Measurements from ENCODE around the gene PVR.
"Not testable (repeated sequence)": the region's sequence is repeated elsewhere in the genome, so short reads cannot be mapped to it uniquely, and the experiment has no call there.

The PVR gene

DNA sequence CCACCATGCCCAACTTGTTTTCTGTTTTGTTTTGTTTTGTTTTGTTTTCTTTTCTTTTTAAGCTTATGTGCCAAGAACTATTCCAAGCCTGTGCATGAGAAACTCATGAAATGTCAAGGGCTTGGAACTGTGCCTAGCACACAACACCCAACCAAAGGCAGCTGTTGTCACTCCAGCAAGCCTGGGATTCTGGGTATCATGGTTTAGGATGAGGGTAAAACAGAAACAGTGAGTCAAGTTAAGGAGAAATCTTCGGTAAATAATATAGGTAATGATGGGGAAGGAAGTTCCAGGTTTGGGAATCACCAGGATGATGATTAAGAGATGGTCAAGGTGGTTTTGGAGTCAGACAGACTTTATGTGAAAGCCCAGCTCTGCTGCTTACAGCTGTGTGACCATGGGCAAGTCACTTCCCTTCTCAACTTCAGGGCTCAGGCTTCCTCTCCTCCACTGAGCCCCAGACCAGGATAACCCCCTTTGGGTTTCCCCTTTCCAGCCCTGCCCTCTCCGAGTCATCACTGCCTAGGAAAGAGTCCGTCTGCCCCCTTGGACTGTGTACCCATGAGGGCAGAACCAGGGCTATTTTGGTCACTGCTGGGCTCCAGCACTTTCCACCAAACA, 5.0 kb downstream of the PVR start:
- DNase-seq, result no peak

DNA sequence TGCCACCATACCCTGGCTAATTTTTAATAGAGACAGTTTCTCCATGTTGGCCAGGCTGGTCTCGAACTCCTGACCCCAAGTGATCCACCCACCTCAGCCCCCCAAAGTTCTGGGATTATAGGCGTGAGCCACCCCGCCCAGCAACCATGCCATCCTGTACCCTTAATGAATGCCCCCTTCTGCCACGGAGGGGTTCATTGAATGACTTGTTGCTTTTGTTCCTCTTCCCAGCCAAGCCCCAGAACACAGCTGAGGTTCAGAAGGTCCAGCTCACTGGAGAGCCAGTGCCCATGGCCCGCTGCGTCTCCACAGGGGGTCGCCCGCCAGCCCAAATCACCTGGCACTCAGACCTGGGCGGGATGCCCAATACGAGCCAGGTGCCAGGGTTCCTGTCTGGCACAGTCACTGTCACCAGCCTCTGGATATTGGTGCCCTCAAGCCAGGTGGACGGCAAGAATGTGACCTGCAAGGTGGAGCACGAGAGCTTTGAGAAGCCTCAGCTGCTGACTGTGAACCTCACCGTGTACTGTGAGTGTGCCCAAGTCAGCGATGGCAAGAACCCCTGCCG, 6.0 kb downstream of the PVR start:
- DNase-seq, result no peak

DNA sequence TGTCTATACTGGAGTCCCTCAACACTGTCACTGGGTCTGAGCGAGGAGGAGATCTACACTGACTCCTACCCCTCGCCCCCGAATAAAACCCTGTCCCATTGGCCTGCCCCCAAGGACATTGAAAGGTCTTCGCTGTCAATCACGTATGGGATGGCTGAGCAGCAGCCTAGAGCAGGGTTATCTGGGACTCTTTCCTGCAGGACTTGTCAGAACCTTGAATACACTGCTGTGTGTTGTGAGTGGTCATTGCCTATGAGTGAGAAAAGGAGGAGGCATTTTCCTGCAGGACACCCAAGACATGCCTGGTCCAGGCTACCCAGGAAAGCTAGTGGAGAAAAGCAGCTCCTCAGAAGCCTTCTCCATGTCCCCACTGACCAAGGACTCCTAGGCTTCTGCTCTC, 9.6 kb downstream of the PVR start:
- no peak for DNase-seq

DNA sequence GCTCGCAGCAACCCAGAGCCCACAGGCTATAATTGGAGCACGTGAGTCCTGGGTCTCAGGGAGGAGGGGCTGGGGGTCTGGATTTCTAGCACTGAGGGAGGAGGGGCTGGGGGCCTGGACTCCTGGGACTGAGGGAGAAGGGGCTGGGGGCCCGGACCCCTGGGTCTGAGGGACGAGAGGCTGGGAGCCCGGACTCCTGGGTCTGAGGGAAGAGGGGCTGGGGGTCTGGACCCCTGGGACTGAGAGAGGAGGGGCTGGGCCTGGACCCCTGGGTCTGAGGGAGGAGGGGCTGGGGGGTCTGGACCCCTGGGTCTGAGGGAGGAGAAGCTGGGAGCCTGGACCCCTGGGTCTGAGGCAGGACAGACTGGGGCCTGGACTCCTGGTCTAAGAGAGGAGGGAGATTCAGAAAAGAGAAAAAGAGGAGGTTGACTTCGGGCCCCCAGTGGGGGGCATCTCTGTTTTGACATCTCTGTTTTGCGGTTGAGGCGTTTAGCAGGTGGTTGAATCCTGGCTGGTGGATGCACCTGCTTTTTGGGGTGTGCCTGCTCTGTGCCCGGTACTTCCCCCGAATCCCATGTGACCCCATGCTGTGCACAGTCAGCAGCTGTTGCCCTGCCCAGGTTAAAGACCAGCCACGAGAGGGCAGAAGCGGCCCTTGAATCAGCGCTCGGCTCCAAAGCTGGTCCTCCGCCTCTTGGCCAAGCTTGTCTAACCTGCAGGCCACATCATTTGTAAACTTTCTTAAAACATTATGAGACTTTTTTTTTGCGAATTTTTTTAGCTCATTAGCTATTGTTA, 10.5 kb downstream of the PVR start:
- DNase-seq, result no peak

DNA sequence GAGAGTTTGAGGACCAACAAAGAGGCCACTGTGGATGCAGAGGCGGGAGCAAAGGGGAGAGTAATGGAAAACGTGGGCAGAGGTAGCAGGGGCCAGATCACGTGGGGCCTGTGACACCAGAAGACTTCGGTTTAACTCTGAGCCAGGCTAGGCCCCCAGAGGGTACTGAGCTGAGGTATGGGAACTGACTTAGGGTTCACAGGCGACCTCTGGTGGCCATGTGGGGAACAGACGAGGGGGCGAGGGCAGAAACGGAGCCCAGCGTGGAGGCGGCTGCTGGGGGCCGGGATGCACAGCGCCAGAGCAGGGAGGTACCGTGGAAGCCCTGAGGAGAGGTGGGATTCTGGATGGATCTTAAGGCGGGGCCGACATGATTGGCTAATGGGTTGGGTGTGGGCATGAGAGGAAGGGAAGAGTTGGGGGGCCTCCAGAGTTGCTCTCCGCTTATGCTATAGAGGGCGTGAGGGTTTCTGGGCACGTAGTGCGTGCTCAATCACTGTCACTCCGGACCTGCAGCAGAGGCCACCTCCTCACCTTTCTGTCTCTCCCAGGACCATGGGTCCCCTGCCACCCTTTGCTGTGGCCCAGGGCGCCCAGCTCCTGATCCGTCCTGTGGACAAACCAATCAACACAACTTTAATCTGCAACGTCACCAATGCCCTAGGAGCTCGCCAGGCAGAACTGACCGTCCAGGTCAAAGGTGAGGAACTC, 13.7 kb downstream of the PVR start:
- DNase-seq, result no peak

DNA sequence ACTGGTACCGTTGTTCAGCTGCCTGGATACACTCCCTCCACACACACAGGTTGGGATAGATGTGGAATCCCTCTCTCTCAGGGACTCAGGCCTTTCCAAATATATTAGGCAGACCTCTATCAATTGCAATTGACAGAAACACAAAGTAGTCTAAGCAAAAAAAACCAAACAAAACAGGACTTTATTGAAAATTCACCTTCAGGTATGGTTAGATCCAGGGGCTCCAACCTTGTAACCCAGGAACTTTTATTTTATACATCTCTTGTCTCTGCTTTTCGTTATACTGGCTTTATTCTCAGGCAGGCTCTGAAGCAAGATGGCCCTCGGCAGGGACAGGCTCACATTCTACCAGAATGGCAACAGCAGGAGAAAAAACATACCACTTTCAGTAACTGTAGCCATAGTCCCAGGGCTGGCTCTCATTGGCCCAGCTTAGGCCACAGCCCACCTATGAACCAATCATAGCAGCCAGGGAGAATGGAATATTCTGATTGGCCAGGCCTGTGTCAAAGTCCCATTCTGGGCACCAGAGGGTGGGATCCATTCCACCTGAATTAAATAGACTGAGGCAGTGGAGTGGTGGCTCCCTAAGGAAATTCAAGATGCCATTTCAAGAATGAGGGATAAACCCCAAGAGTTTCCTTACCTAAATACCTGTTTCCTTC, 14.5 kb downstream of the PVR start:
- no peak for DNase-seq

DNA sequence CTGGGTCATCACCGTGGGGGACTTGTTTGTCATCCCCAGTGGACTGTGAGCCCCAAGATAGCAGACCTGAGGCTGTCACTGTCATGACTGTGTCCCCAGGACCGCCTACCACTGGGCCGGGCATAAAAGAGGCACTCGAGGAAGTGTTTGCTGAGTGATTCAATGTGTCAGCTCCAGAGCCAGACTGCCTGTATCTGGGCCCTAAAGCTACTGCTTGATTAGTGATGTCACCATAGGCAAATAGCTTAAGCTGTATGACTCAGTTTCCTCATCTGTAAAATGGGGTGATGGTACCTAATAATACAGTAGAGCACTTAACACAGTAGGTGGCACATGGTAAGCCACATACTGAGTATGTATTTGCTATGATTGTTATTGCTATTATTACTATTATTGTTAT, 16.4 kb downstream of the PVR start:
- no peak for DNase-seq

DNA sequence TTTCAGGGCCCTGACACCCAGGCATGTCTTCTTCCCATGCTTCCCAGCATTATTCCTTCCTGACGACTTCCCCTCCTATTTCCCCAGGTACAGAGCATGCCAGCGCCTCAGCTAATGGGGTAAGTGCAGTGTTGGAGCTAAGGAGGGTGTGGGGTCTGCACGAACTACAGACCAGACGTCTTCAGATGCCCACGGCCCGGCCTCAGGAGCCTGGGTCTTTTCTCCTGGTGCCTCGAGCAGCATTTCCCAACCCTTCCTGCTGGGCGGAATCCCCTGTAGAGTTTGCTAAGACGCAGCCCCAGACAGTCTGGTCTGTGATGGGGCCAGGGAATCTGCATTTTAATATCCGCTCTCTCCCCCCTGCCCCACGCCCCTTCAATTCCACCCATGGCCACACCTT, 17.5 kb downstream of the PVR start:
- no peak for DNase-seq

DNA sequence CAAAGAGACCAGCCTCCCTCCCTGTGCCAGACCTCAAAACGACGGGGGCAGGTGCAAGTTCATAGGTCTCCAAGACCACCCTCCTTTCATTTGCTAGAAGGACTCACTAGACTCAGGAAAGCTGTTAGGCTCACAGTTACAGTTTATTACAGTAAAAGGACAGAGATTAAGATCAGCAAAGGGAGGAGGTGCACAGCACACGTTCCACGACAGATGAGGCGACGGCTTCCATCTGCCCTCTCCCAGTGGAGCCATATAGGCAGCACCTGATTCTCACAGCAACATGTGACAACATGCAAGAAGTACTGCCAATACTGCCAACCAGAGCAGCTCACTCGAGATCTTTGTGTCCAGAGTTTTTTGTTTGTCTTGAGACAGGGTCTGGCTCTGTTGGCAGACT, 18.2 kb downstream of the PVR start:
- no peak for DNase-seq

DNA sequence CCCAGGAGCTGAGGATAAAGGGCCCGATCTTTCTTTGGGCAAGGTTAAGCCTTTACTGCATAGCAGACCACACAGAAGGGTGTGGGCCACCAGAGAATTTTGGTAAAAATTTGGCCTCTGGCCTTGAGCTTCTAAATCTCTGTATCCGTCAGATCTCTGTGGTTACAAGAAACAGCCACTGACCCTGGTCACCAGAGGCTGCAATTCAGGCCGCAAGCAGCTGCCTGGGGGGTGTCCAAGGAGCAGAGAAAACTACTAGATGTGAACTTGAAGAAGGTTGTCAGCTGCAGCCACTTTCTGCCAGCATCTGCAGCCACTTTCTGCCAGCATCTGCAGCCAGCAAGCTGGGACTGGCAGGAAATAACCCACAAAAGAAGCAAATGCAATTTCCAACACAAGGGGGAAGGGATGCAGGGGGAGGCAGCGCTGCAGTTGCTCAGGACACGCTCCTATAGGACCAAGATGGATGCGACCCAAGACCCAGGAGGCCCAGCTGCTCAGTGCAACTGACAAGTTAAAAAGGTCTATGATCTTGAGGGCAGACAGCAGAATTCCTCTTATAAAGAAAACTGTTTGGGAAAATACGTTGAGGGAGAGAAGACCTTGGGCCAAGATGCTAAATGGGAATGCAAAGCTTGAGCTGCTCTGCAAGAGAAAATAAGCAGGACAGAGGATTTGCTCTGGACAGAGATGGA, 19.1 kb downstream of the PVR start:
- no peak for DNase-seq

DNA sequence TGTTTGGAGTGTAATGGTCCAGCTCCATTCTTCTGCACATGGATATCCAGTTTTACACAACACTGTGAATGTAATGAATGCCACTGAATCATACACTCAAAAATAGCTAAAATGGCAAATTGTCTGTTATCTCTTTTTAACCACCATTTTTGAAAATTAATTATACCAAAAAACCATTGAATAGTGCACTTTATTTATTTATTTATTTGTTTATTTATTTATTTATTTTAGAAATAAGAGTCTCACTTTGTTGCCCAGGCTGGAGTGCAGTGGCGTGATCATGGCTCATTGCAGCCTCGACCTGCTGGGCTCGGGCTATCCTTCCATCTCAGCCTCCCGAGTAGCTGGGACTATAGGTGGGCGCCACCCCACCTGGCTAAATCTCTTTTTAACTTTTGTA, 20.3 kb downstream of the PVR start:
- DNase-seq, result no peak

DNA sequence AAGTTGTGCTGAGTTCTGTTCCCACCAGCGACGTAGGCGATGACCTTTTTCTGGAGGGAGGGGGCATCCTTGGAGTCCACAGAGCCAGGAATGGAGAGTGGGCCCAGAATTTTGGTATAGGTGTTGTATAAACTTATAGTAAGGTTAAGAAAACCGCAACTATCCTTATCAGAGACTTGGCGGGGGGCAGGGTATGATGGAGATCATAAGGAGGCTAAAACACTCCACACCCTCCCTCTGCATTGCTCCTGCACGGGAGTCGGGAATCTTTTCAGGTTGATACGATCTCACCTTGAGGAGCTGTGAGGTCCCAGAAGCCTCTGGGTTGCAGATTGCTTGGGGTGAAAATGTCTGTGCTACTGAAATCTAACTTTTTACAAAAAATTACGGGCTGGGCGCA, 21.3 kb downstream of the PVR start:
- DNase-seq, result no peak

DNA sequence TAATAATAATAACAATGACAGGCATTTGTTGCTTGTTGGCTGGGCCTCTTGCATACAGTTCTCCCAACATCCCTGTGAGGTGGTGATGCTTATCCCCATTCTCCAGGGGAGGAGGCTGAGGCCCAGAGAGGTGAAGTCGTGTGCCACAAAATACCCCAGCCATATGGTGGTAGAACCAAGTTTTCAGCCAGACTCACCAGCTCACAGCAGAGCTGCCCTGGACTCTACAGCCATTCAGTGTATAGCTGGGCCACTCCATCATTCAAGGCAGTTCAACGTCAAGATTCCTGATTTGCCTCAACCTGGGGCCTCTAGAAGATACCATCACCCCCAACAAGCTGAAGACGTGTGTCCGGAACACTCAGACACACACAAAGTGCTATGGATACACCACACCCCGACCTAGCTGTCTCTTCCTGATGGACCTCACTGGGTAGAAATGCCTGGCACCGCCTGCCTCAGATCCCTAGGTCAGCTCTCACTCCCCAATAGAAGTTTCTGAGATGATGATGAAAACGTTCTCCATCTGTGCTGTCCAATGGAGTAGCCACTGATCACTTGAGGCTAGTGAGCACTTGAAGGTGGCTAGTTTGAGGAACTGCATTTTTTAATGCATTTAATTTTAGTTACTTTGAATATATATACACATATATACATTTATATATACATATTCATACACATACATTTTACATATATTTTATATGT, 23.3 kb downstream of the PVR start:
- DNase-seq, result no peak

DNA sequence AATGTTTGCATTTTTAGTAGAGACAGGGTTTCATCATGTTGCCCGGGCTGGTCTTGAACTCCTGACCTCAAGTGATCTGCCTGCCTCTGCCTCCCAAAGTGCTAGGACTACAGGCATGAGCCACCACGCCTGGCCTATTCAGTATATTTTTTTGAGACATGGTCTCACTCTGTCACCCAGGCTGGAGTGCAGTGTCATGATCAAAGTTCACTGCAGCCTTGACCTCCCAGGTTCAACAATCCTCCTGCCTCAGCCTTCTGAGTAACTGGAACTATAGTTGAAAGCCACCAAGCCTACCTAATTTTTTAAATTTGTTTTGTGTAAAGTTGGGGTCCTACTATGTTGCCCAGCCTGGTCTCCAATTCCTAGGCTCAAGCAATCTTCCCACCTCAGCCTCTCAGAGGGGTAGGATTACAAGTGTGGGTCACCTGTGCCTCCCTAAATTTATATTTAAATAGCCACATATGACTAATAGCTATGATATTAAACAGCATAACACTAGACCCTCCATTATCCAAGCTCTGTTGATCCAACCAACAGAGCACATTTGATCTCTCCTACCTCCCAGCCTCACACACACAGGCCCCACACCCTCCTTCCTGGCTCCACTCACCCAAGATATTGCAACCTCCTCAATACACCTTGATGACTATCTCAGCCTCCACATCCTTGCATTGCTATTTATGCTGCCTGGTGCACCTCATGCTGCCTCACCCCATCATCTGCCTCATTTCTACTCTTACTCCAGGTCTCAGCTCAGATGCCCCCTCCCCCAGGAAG, 25.5 kb downstream of the PVR start:
- no peak for DNase-seq

DNA sequence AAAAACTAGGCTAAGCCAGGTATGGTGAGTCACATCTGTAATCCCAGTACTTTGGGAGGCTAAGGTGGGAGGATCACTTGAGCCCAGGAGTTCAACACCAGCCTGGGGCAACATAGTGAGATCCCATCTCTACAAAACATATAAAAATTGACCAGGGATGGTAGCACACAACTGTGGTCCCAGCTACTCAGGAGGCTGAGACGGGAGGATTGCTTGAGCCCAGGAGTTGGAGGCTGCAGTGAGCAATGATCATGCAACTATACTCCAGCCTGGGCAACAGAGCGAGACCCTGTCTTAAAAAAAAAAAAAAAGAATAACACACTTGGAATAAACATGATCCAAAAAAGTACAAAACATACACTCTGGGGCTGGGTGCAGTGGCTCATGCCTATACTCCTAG, 26.3 kb downstream of the PVR start:
- not testable (repeated sequence) for DNase-seq

DNA sequence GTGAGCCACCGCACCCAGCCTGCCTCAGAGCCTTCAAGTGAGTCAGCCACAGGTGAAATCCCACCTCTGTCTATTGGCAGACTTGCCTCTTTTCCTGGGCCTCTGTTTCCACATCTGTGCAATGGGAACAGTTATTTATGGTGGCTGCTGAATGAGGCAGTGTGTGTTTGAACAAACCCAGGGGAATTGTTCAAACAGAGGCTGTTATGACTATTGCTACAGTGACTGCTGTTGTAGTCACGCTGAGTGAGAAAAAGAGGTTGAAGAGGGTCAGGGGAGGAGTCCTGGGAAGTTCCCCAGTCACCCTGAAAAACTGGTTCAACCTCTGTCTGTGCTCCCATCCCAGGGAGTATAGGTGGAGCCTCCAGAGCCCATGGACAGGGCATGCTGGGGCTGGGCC, 27.7 kb downstream of the PVR start, which contains the start of gene CEACAM19:
Gene CEACAM19 (plus strand): TSS at position 83 of the 400 bp plus-strand sequence. CDS start 450 bp downstream, outside the sequence.
- no peak for DNase-seq

DNA sequence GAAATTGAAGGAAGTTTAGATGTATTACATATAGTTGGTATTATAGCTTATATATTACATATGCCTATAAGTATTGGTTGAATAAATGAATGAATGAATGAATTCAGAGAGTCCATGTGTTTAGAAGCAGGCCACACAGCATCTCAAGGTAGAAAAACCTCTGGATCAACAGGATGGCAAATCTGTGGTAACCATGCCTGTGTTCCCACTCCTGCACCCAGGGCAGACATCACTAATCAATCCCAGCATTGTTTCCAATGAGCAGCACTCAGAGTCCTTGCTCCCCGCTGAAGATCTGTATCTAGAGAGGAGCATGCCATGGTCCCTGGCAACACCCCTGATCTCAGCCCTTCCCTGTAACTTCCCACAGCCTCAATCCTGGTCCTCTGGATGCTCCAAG, 28.5 kb downstream of the PVR start:
- no peak for DNase-seq

DNA sequence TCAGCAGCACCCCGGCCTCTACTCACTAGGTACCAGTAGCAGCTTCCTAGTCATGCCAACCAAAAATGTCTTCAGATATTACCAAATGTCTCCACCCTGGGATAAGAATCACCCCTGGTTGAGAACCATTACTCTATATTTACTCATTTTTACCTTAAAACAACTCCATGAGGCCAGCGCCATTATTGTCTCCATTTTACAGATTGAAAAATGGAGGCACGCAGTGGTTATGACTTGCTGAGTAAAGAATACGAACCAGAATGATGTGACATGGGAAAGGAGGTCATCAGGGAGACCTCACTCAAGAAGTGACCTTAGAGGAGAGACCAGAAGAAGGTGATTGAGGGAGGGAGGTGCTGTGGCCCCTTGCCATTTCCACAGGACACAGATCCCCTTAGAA, 29.8 kb downstream of the PVR start:
- DNase-seq, result no peak

DNA sequence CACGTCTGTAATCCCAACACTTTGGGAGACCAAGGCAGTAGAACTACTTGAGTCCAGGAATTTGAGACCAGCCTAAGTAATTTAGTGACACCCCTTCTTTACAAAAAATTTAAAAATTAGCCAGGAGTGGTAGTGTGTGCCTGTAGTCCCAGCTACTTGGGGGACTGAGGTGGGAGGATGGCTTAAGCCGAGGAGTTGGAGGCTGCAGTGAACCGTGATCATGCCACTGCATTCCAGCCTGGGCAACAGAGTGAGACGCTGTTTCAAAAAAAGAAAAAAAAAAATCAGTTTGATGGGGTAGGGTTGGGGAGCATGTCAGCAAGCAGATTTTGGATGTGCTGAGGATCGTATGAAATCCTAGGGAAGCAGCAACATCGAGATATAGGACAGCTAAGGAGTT, 31.8 kb downstream of the PVR start:
- no peak for DNase-seq

DNA sequence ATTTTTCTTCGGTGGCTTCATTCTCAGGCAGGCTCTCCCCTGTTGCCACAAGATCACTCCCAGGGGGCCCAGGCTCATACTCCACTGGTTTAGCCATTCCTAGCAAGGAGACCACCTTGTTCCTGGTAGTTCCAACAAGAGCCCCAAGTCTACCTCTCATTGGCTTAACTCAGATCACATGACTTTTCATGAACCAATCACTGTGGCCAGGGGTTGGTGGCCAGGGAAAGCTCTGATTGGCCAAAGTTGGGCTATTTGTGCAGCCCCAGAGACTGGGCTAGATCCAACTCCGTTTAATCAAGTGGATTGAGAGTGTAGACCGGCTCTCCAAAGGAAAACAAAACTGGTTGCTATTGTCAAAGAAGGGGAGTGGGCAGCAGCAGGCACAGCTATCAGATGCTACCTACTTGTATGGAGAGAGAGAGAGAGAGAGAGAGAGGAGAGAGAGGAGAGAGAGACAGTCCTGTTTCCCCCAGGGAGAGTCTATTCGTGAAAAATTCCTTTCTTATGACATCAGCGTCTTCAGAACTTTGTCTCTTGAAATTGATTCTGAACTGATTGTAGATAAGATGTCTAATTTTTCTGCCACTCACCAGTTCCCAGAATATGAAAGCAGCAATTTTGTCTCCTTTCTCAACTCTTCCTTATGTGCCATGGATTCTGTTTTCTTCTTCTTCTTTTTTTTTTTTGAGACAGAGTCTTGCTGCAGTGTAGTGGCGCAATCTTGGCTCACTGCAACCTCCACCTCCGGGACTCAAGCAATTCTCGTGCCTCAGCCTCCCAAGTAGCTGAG, 33.5 kb downstream of the PVR start:
- no peak for DNase-seq
